ENCODE data around the gene FZD4. TPM values are rescaled to one million over a fixed set of nuclear protein-coding genes. Genes with fewer than 3 reads are reported as not detected.

Gene FZD4
- total and polyA plus RNA-seq, 2 experiments from 2014 or later, result 7.7 to 18.9 TPM

DNA sequence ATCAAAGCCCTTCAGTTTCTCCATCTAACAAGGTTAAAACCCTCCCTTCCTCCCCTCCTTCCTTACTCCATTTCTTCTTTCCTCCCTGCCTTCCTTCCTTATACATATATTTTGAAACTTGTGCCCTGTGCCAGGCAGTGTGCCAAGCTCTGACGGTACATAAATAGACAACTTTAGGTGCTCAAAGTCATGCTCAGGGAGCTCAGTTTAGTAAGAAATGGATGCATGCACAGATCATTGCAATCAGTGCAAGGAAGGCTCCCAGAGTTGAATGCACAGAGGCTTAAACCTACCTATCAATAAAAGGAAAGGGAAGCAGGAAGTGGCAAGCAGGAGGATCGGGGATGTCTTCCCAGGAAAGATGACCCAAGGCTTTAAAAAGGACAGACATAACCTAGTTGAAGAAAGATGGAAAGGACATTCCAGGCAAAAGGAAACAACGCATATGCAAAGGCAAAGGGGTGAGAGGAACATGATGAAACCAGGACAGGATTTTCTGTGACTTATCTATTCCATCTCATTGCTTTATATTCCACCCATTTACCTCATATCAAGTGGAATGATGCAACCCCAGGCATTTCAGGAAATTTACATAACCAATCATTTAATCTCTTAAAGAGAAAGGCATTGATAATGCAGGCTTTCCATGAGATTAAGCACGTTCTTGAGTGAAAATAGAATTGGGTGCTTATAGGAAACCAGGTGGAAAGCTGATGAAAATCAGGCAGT is 13.2 kb downstream of the FZD4 start:
- Histone ChIP-seq H3K79me2 (peaks cover 12% of the 10 kb centered on the region), H3K4me2 (peak overlapping the region; percentile 71), H3K4me1 (ENCODE audit: insufficient read depth) (peaks cover 37% of the 10 kb centered on the region), H3K36me3 (replicated peaks; ENCODE audit: insufficient read depth, low read depth) (no peaks in the 10 kb centered on the region), H2AFZ (no peak overlapping the region), H3K4me3 (no peak overlapping the region), H3K9me3 (ENCODE audit: low read depth) (no peaks in the 10 kb centered on the region), H4K20me1 (ENCODE audit: insufficient read depth, poor library complexity, severe bottlenecking) (no peaks in the 10 kb centered on the region), H3K9me2 (replicated peaks; ENCODE audit: insufficient read depth) (no peaks in the 10 kb centered on the region), H3K27ac (peak overlapping the region; percentile 92), H3K27me3 (no peaks in the 10 kb centered on the region)
- TF ChIP-seq EZH2phosphoT487 (IDR thresholded peaks at IDR 0.05; ENCODE audit: low read depth, severe bottlenecking, unreplicated experiment), result no peak
- TF ChIP-seq EZH2 (IDR thresholded peaks at IDR 0.05; ENCODE audit: borderline replicate concordance), result no peak
- WGBS (ENCODE audit: low lambda C conversion rate, missing lambda C conversion rate), result 79% methylated on average over 4 of the region's 4 CpGs
- no peak for DNase-seq (ENCODE audit: low spot score)

DNA sequence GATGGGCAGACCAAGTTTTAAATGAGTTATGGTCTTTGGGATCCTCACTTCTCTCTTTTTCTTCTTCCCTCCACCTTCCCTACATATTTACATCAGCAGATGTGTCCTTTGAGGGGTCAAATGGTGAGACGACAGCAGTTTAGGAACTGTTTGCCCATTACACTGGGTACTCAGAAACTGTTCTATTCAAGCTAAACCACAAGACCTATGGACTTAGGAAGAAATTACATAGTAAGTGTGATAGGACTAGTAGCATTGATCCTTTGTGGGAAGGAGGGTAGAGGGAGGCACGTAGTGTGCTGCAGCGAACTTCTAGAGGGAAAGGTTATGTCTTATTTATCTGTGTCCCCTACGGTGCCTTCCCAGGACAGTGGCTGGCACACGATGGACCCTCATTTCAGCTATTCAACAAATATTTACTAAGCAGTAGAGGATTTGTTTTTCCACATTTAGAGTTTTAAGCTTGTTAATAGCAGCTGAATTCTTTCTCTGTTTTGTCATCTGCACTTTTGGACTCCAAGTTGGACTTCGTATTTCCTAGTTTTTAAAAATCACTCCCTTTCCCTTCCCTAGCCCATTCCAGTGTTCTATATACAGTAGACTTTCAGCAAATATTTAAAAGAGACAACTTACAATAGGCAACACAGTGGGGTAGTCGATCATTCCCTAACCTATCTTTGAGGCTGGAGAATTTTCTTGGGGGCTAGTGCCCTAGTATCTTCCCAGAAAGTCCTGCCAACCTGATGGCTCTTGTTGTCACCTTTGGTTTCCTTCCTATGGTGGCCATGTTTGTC is 13.9 kb downstream of the FZD4 start:
- WGBS (ENCODE audit: low lambda C conversion rate, missing lambda C conversion rate), result 41% methylated on average over 7 of the region's 7 CpGs
- Histone ChIP-seq H3K9me2 (replicated peaks; ENCODE audit: insufficient read depth) (no peaks in the 10 kb centered on the region), H3K79me2 (peaks cover 5% of the 10 kb centered on the region), H3K4me1 (ENCODE audit: insufficient read depth) (peaks cover 37% of the 10 kb centered on the region), H4K20me1 (ENCODE audit: insufficient read depth, poor library complexity, severe bottlenecking) (no peaks in the 10 kb centered on the region), H3K9me3 (ENCODE audit: low read depth) (no peaks in the 10 kb centered on the region), H3K4me2 (peak overlapping the region; percentile 71), H3K27me3 (no peaks in the 10 kb centered on the region), H3K36me3 (replicated peaks; ENCODE audit: insufficient read depth, low read depth) (no peaks in the 10 kb centered on the region), H3K4me3 (no peak overlapping the region), H2AFZ (no peak overlapping the region), H3K27ac (peak overlapping the region; percentile 92)
- no peak for DNase-seq (ENCODE audit: low spot score)
- TF ChIP-seq EZH2phosphoT487 (IDR thresholded peaks at IDR 0.05; ENCODE audit: low read depth, severe bottlenecking, unreplicated experiment) (no peak), EZH2 (IDR thresholded peaks at IDR 0.05; ENCODE audit: borderline replicate concordance) (no peak)
- TF ChIP-seq, protein P1, sequence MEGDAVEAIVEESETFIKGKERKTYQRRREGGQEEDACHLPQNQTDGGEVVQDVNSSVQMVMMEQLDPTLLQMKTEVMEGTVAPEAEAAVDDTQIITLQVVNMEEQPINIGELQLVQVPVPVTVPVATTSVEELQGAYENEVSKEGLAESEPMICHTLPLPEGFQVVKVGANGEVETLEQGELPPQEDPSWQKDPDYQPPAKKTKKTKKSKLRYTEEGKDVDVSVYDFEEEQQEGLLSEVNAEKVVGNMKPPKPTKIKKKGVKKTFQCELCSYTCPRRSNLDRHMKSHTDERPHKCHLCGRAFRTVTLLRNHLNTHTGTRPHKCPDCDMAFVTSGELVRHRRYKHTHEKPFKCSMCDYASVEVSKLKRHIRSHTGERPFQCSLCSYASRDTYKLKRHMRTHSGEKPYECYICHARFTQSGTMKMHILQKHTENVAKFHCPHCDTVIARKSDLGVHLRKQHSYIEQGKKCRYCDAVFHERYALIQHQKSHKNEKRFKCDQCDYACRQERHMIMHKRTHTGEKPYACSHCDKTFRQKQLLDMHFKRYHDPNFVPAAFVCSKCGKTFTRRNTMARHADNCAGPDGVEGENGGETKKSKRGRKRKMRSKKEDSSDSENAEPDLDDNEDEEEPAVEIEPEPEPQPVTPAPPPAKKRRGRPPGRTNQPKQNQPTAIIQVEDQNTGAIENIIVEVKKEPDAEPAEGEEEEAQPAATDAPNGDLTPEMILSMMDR (IDR thresholded peaks at IDR 0.05; ENCODE audit: poor library complexity), result no peak

DNA sequence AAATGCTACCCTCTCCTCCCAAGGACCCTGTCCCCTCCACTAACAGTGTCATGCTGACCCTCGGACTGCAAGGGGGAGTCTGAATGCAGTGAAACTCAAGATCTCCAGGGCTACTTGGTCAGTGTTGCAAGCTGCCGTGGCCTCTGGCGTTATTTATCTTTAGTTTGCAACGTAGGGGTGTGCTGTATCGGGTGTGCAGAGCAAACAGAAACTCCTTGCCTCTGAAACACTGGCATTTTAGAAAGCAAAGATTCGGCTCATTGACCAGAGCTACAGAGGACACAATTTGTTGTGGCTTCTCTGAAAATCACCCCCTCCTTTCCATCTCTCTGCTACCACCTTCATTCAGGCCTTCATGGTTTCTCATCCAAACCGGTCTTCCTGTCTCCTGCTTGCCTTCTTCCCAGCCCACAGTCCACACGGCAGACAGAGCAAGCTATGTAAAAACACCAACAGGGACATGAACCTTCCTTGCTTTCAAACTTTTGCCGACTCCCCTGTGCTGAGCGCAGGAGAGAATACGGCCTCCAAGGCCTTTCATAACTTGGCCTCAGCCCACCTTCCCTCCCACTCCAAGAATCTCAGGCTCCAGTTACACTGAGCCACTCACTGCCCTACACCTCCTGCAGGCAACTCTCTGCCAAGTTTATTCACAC is 14.9 kb downstream of the FZD4 start:
- Histone ChIP-seq H3K27me3 (no peaks in the 10 kb centered on the region), H3K4me1 (ENCODE audit: insufficient read depth) (peaks cover 43% of the 10 kb centered on the region), H3K4me2 (peak overlapping the region; percentile 71), H3K9me3 (ENCODE audit: low read depth) (no peaks in the 10 kb centered on the region), H2AFZ (peak overlapping the region; percentile 61), H3K27ac (peak overlapping the region; percentile 92), H3K9me2 (replicated peaks; ENCODE audit: insufficient read depth) (no peaks in the 10 kb centered on the region), H4K20me1 (ENCODE audit: insufficient read depth, poor library complexity, severe bottlenecking) (no peaks in the 10 kb centered on the region), H3K36me3 (replicated peaks; ENCODE audit: insufficient read depth, low read depth) (no peaks in the 10 kb centered on the region), H3K79me2 (peaks cover 3% of the 10 kb centered on the region), H3K4me3 (no peak overlapping the region)
- TF ChIP-seq, protein P1 (IDR thresholded peaks at IDR 0.05; ENCODE audit: poor library complexity), result no peak
- no peak for TF ChIP-seq EZH2phosphoT487 (IDR thresholded peaks at IDR 0.05; ENCODE audit: low read depth, severe bottlenecking, unreplicated experiment)
- TF ChIP-seq EZH2 (IDR thresholded peaks at IDR 0.05; ENCODE audit: borderline replicate concordance), result no peak
- WGBS (ENCODE audit: low lambda C conversion rate, missing lambda C conversion rate), result 21% methylated on average over 11 of the region's 11 CpGs
- peak; percentile 67 for DNase-seq (ENCODE audit: low spot score)
